HG02885 (cell line): ENCODE data around the gene OR52W1.

Experiments
- ATAC-seq: cut with Tn5 transposase; IDR thresholded peaks from one replicate; pipeline ENCODE4 v1.9.1; 2021; ENCODE audit warnings: mild to moderate bottlenecking; ENCODE audit not compliant: unreplicated experiment, poor library complexity

OR52W1 gene, protein sequence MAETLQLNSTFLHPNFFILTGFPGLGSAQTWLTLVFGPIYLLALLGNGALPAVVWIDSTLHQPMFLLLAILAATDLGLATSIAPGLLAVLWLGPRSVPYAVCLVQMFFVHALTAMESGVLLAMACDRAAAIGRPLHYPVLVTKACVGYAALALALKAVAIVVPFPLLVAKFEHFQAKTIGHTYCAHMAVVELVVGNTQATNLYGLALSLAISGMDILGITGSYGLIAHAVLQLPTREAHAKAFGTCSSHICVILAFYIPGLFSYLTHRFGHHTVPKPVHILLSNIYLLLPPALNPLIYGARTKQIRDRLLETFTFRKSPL

DNA sequence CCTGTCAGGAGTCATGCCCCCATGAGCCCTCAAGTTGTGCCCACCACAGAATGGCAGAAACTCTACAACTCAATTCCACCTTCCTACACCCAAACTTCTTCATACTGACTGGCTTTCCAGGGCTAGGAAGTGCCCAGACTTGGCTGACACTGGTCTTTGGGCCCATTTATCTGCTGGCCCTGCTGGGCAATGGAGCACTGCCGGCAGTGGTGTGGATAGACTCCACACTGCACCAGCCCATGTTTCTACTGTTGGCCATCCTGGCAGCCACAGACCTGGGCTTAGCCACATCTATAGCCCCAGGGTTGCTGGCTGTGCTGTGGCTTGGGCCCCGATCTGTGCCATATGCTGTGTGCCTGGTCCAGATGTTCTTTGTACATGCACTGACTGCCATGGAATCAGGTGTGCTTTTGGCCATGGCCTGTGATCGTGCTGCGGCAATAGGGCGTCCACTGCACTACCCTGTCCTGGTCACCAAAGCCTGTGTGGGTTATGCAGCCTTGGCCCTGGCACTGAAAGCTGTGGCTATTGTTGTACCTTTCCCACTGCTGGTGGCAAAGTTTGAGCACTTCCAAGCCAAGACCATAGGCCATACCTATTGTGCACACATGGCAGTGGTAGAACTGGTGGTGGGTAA is at the start of gene OR52W1:
TSS of gene OR52W1 (plus strand) at position 51 of the 637 bp plus-strand sequence. CDS start at position 51, 0 bp downstream.
- ATAC-seq, result no peak

DNA sequence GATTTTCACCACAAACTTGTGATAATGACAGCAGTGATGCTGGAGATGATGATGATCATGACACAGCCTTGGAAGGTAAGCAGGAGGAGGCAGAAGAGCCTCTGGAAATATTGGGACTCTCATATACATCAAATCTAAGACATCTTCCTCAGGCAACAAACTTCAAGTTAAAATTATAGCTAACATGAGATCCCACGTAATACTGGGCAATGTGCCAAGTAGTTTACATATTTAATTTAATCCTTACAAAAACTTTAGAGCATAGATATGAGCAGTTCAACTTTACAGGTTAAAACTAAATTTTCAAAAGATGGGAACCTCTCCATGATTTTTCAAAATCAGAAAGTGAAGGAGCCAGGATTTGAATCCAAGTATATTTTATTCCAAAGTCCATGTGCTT is 47.9 kb upstream of the OR52W1 start:
- ATAC-seq, result no peak

DNA sequence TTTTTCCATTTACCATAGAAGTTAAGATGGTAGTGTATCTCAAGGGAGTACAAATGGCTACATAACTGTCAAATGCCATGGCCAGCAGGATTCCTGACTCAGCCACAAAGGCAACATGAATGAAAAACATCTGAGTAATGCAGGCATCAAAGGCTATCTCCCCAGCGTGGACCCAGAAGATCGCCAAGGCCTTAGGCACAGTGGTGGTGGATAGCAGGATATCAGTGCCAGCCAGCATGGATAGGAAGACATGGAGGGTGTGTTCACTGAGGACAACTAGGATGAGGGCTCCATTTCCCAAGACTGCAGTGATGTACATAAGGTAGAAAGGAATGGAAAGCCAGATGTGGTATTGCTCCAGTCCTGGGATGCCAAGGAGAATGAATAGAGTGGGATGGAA is 46.9 kb upstream of the OR52W1 start:
- ATAC-seq, result no peak

DNA sequence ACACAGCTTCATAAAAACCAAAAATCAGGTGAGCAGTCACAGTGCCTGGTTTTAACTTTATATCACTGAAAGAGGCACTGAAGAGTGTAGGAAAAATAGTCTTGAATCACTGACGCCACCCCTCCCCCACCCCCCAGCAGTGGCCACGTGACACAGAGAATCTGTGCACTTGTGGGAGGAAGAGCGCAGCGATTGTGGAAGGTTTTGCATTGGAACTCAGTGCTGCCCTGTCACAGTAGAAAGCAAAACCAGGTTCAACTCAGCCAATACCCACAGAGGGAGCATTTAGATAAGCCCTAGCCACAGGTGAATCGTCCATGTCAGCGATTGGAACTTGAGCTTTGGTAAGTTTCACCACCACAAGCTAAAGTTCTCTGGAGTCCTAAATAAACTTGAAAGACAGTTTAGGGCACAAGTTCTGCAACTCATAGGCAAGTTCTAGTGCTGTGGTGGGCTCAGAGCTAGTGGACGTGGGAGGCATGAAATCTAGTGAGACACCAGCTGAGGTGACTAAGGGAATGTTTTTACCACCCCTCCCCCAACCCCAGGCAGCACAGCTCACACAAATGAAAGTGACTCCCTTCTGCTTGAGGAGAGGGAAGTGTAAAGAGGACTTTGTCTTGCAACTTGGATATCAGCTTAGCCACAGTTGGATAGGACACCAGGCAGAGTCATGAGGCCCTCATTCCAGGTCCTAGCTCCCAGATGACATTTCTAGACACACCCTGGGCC is 42.2 kb upstream of the OR52W1 start:
- ATAC-seq, result no peak

DNA sequence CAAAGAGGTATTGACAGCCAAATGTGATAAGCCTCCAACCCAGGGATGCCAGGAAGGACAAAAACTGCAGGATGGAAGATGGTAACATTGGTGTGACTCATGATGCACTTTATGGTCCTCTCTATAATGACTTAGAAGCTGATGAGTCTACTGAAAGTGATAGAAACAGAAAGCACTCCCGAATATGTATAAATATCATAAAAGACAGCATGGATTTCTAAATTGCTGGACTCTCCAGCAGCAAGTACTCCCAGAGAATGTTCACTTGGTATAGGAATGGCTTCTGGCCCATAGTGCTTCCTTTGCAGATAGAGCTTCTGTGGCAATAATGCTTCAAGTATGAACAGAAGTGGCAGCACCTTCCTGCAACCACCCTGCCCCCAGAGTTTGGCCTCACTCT is 28.8 kb upstream of the OR52W1 start, which contains the start of gene OR52B2:
TSS of gene OR52B2 (minus strand) at position 101 of the 400 bp plus-strand sequence. CDS start at position 101, 0 bp downstream.
- no peak for ATAC-seq

DNA sequence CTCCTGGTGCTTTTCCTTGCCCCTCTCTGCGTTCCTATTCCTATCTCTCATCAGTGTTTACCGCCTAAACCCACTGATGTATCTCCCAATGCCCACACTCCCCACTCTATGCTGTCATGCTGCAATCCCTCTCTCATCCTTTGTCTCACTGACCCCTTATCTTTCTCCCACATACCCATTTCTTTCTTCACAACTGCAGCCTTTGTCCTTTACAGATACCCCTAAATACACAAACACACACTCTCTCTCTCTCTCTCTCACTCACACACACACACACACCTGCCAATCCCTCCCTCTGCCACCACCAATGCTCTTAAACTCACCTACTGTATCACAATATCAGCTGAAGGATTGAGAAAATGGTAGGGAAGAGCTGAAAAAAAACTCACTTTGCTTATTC is 23.6 kb upstream of the OR52W1 start:
- no peak for ATAC-seq

DNA sequence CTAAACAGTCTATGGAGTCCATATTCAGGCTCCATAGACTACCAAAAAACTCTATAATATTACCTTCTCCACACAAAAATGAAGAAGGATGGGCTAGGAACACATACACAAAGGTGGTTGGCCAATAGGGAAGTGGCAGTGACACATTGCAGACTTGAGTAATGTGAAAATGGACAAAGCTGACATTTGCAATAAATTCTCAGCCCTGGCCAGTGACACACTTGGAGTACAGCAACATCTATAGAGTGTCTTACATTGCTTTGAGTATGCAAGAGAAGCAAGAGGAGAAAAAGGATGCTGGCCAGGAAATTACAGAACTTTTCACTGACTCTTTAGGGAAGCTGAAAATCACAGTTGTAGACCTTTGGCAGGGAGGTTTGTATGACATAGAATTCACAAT is 7.3 kb upstream of the OR52W1 start:
- ATAC-seq, result no peak

DNA sequence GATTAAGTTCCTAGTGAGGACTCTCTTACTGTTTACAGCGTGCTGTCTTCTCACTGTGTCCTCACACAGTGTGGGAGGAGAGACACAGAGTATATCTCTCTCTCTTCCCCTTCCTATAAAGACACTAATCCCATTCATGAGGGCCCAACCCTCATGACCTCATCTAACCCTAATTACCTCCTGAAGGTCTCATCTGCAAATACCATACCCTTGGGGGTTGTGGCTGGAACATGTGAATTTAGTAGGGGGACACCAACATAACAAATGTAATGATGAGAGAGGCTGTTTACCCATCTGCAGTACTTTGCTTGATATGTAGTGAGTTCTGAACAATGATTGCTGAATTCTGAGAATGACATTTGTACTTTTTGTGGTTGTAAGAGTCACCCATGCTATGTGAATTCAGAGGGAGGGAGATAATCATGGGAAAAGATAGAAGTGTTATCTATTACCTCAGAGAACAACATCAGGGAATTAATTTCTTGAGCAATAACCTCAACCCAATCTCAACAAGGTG is 4.9 kb upstream of the OR52W1 start:
- no peak for ATAC-seq

DNA sequence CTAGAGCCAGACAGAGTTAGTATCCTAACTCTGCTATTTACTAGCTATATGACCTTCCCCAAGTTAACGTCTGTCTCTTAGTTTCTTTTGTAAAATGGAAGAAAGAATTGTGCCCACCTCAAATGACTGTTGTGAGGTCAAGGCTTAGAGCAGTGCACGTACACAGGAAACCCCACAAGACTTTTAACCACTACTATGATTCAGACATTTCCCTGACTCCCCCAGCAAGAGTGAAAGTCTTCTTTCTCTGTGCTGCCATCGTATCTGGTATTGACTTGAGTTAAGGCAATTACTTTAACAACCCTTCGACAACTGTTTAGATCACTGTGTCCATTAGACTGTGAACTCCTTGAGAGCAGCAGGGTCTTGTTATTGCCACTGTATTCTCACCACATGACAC is 2.6 kb upstream of the OR52W1 start:
- ATAC-seq, result peak; percentile 65

DNA sequence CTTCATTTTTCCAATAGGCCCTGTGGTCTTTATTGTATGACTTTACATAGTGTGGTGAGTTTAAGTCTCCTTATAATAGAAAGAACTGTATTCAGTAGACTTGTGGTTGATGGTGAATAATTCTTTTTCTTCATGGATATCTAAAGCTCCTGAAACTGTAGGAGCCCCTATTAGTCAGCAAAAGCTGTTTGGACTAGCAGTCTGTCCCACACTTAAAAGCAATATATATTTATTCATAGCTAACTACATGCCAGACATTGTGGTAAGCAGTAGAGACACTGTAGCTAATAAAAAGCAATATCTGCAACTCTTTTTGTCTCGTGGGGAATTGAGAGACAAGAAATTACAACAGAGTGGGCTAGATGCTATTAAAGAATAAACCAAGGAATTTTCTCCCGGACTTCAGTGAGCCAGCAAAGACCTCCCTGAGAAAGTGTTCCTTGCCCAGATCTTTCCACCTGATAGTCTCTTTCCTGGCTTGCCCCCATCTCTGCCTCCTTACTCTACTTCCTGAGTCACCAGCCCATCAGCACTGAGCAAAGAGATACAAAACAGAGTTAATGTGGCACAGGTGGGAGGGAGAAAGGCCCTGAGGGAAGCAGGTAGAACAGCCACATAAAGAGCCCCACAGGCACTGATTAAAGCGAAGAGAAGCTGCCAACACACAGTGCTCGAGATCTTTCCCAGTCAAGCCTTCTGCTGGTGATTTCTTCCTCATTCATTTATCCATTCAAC is 1.4 kb upstream of the OR52W1 start:
- no peak for ATAC-seq

DNA sequence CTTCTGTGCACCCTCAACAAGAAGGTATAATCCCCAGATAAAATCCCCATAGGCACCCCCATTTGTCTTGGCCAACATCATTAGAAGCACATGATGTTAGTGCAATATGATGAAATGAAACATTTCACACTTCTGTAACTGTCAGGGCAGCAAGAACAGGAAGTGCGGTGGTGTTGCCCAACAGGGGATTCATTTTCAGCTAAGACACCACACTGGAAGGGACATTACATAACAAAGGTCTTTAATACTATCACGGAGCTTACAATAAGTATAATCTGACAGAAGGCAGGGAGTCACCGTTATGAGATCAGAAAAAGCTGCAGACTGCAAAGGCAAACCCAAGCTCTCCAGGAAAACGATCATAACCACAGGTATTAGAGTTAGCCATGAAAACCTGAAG is 2.0 kb downstream of the OR52W1 start:
- ATAC-seq, result no peak

DNA sequence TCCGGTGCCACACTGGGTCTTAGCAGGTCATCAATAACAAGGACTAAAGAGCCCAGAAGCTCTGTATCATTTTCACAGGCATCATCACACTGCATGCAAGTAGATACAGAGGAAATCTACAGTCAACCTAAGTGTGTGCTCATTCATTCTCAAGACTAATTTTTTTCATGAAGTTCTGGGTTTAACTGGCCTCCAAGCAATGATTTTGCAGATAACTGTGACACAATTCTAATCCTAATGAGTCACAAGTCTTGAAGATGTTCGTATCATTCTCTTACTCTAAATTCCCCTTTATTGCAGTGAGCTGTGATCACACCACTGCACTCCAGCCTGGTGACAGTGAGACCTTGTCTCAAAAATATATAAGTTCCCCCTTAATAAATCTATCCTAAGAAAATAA is 2.5 kb downstream of the OR52W1 start:
- no peak for ATAC-seq

DNA sequence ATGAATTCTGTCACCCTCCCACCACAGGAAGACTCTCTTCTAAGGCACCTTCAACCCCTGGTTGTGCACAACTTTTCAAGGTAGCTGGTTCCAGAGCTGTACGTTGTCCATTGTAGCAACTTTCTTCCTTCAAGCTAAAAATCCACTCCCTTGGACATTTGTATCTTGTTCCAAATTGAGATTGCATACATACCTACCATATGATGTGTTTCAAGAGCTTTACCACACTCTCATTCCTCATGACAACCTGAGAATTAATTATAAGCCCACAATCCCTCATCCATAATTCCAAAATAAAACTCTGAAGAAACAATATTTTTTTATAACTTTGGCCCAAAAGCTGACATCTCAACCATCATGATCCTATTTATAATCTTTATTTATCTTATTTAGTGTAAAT is 3.0 kb downstream of the OR52W1 start:
- no peak for ATAC-seq

DNA sequence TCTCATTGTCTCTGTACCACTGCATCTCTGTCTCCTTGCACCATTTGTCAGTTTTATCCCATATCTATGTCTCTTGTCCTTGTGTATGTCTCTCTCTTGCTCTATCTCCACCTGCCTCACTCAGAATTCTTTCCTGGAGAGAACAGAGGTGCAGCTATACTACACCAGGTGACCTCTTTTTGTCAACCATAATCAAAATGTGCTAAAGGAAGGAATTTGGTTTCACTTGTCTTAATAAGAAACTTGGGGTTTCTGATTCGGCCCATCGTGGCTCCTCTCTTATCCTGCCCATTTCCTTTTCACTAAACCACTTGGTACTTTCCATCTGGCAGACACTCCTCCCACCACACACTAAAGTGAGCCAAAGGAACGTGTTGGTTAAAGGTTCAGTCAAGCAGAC is 4.3 kb downstream of the OR52W1 start:
- peak; percentile 69 for ATAC-seq

DNA sequence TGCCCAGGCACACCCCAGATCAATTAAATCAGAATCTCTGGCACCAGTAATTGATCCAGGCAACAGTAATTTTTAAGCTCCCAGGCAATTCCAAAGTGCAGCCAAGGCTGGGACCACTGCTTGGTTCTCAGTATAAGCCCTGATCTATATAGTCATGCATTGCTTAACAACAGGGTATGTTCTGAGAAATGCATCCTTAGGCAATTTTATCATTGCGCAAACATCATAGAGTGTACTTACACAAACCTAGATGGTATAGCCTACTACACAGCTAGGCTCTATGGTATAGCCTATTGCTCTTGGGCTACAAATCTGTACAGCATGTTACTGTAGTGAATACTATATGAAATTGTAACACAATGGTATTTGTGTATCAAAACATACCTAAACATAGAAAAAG is 5.7 kb downstream of the OR52W1 start:
- ATAC-seq, result no peak

DNA sequence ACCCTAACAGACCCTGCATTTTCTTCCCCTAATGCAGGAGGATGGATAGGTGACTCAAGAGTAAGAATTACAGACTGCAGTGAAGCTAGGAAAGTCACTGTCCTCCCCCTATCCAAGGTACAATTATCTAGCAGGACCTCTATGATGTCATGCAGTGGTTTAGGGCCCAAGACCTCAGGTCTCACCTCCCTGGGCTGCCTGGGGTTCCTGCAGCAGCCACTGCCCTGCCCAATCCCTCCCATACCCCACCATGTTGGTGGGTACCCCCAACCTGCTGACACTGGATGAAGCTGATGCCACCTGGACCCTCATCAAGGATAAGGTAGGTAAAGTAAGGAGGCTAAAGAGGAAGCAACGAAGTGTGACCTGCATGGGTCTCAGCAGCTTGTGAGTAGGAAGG is 6.3 kb downstream of the OR52W1 start, which contains the start of gene C11orf42:
TSS of gene C11orf42 (plus strand) at position 192 of the 400 bp plus-strand sequence. CDS start at position 251, 59 bp downstream.
- no peak for ATAC-seq

DNA sequence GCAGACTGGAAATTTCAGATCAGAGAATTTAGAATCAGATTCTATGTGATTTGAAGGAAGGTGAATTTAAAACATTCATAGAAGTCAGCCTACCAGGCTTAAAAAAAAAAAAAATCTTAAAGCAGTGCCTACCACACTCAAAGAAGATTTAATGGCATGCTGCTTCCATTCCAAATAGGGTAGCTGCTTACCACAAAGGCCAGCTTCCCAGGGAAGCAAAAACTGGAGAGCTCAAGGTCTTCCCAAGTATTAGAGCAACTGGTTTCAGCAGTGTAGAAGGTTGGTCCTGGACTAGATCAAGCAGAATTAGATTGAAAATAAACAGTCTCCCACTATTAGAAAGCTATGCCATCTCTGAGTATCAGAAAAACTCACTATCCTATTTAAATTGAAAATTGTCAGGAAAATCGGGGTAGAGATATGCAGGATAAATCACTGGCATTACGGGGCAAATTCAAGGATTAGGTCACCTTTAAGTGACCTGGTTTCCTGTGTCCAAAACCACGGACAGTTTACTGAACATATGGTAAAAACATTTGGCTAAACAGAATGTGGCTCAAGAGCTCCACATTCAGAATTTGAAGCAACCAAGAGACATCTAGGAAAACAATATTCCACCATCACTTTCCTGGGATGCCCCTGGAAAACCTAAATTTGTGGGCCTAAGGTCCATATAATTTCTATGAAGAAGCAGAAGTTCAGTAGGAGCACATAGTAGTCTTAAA is 7.6 kb downstream of the OR52W1 start:
- no peak for ATAC-seq

DNA sequence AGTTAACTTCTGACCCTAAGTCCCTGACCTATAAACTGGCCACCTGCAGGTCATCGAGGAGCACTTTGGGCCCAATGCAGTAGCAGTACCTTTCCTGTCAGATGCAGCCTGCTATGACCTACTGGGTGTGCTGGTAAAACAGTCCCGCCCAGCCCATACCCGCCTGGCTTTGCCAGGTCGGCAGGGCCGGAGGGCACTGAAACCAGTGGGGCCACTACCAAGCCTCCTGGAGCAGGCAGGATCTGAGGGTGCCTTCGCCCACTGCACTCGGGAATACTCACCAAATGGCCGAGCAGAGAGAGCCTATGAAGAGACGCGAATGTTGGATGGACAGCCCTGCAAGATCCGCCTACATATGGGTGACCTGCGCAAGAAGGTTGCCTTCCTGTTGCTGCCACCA is 10.8 kb downstream of the OR52W1 start:
- no peak for ATAC-seq

DNA sequence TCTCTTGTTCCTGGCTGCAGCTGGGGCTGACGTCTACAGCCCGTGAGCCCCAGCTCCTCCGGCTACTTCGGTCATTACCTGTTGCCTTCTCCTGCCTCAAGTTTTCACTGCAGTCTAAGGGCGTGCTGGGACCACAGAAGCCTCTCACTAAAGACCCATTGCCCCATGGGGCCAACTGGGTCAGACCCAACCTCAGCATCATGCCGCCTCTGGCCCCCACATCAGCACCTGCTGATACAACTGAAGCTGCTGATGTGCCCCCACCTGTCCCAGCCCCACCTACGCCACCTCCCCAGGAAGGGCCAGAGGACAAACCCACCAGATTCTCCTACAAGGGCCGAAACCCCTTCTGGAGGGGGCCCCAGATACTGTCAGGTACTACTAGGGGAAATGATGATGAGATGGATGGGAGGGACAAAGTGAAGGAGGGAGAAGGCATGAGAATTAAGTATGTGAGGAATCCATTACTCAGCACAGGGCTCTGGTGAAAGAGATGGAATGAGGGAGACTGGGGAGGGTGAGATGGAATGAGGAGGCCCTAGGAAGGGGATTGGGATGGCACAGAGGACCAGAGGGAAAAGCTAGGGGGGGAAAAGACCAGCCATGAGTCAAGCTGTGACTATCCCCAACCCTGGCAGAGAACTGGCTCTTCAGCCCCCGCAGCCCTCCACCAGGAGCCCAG is 11.4 kb downstream of the OR52W1 start:
- ATAC-seq, result no peak
